ENCODE results near the gene SLC1A7.

DNA sequence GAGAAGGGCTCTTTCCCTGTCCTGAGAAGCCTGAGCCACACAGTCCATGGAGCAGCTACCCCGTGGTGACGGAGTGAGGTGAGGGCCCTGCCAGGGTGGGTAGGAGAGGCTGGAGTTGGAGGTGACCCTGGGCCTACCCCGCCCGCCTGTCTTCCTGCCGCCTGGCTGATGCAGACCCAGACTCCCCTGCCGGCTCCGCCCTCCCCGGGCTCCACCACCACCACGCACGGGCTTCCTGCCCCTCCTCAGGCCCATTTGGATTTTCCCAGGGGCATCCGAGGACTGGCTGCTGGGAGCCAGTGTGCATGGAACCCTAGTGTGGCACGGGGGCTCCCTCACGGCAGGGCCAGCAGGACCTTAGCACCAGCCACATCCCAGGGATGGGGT, 47.9 kb downstream of the SLC1A7 start:
- no peak for TF ChIP-seq SIN3A (IDR thresholded peaks at IDR 0.05; ENCODE audit: borderline replicate concordance, insufficient read depth, low read depth, low read length)
- TF ChIP-seq, protein P1, sequence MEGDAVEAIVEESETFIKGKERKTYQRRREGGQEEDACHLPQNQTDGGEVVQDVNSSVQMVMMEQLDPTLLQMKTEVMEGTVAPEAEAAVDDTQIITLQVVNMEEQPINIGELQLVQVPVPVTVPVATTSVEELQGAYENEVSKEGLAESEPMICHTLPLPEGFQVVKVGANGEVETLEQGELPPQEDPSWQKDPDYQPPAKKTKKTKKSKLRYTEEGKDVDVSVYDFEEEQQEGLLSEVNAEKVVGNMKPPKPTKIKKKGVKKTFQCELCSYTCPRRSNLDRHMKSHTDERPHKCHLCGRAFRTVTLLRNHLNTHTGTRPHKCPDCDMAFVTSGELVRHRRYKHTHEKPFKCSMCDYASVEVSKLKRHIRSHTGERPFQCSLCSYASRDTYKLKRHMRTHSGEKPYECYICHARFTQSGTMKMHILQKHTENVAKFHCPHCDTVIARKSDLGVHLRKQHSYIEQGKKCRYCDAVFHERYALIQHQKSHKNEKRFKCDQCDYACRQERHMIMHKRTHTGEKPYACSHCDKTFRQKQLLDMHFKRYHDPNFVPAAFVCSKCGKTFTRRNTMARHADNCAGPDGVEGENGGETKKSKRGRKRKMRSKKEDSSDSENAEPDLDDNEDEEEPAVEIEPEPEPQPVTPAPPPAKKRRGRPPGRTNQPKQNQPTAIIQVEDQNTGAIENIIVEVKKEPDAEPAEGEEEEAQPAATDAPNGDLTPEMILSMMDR (IDR thresholded peaks at IDR 0.05), result no peak
